Type B pancreatic cell (in vitro differentiated cells): ENCODE data around the gene STOM. TPM values are rescaled to one million over a fixed set of nuclear protein-coding genes. Genes with fewer than 3 reads are reported as not detected.

ENCODE experiments used
- DNase-seq: peaks from one replicate; pipeline ENCODE4 v3.0.0; 2021; ENCODE audit warnings: mixed read lengths; ENCODE audit not compliant: unreplicated experiment; ENCODE audit errors: extremely low spot score
- H3K27ac Mint-ChIP-seq: 2 replicates; pipeline ENCODE4 v1.8.0; 2021; ENCODE audit warnings: mild to moderate bottlenecking, mixed read lengths
- H3K27me3 Mint-ChIP-seq: 2 replicates; pipeline ENCODE4 v1.8.0; 2021; ENCODE audit warnings: mixed read lengths
- H3K36me3 Mint-ChIP-seq: 2 replicates; pipeline ENCODE4 v1.8.0; 2021; ENCODE audit warnings: mixed read lengths
- H3K4me1 Mint-ChIP-seq: one replicate; pipeline ENCODE4 v1.8.0; 2021; ENCODE audit warnings: mixed read lengths; ENCODE audit not compliant: unreplicated experiment
- H3K4me3 Mint-ChIP-seq: 2 replicates; pipeline ENCODE4 v1.8.0; 2021; ENCODE audit warnings: mild to moderate bottlenecking, mixed read lengths
- H3K9me3 Mint-ChIP-seq: 2 replicates; pipeline ENCODE4 v1.8.0; 2021; ENCODE audit warnings: mixed read lengths
- CTCF ChIP-seq: fragments of 200-600 bp; sonication (generic); conservative IDR thresholded peaks from 2 replicates; pipeline ENCODE4 v1.5.0; 2021; ENCODE audit warnings: antibody characterized with exemption, mild to moderate bottlenecking
- total RNA-seq: library from RNA; stranded (reverse); gene quantifications from 2 replicates; pipeline ENCODE4 v1.2.1, GENCODE V29; 2021; ENCODE audit warnings: low replicate concordance

Gene STOM
- total RNA-seq, 1 donor from 2014 or later: 30.7 TPM

- H3K9me3 Mint-ChIP-seq: no peaks in the 10 kb centered on the region
- DNase-seq: no peak
- H3K27me3 Mint-ChIP-seq: peaks cover 3% of the 10 kb centered on the region
- peaks cover 26% of the 10 kb centered on the region for H3K4me1 Mint-ChIP-seq
- no peak overlapping the region for H3K4me3 Mint-ChIP-seq
- no peak overlapping the region for H3K27ac Mint-ChIP-seq
- no peaks in the 10 kb centered on the region for H3K36me3 Mint-ChIP-seq
- no peak for TF ChIP-seq CTCF
Observed at GRCh38 chr9:121364077-121364476, 6.0 kb downstream of the STOM start.

- DNase-seq: no peak
- no peak for TF ChIP-seq CTCF
- H3K27ac Mint-ChIP-seq: no peak overlapping the region
- no peak overlapping the region for H3K4me3 Mint-ChIP-seq
- H3K36me3 Mint-ChIP-seq: no peaks in the 10 kb centered on the region
- no peaks in the 10 kb centered on the region for H3K27me3 Mint-ChIP-seq
- H3K4me1 Mint-ChIP-seq: peaks cover 26% of the 10 kb centered on the region
- no peaks in the 10 kb centered on the region for H3K9me3 Mint-ChIP-seq
Observed at GRCh38 chr9:121363622-121363961, 6.5 kb downstream of the STOM start.

- no peak for TF ChIP-seq CTCF
- no peaks in the 10 kb centered on the region for H3K9me3 Mint-ChIP-seq
- H3K4me1 Mint-ChIP-seq: peaks cover 23% of the 10 kb centered on the region
- no peak overlapping the region for H3K4me3 Mint-ChIP-seq
- H3K36me3 Mint-ChIP-seq: no peaks in the 10 kb centered on the region
- peak overlapping the region; percentile 31 for H3K27ac Mint-ChIP-seq
- no peak for DNase-seq
- H3K27me3 Mint-ChIP-seq: no peaks in the 10 kb centered on the region
Observed at GRCh38 chr9:121362813-121363621, 7.0 kb downstream of the STOM start.

- DNase-seq: no peak
- Mint-ChIP-seq H3K4me3 (no peak overlapping the region), H3K9me3 (no peaks in the 10 kb centered on the region), H3K36me3 (peaks cover 4% of the 10 kb centered on the region), H3K4me1 (peaks cover 13% of the 10 kb centered on the region), H3K27me3 (no peaks in the 10 kb centered on the region), H3K27ac (no peak overlapping the region)
- no peak for TF ChIP-seq CTCF
Observed at GRCh38 chr9:121360601-121361374, 9.3 kb downstream of the STOM start.

GRCh38 chr9:121359351-121360294 is 10.4 kb downstream of the STOM start:
- H3K9me3 Mint-ChIP-seq: no peaks in the 10 kb centered on the region
- no peak overlapping the region for H3K27ac Mint-ChIP-seq
- H3K4me3 Mint-ChIP-seq: no peak overlapping the region
- DNase-seq: no peak
- no peak for TF ChIP-seq CTCF
- H3K4me1 Mint-ChIP-seq: peaks cover 8% of the 10 kb centered on the region
- no peaks in the 10 kb centered on the region for H3K27me3 Mint-ChIP-seq
- peaks cover 4% of the 10 kb centered on the region for H3K36me3 Mint-ChIP-seq
